HFF-Myc (cell line): ENCODE measurements around the gene PPIL6.

Source experiments
- DNase-seq: peaks from one replicate; pipeline ENCODE4 v3.0.0-alpha.2; 2011; ENCODE audit warnings: low read depth; ENCODE audit errors: extremely low read depth
- H3K4me3 ChIP-seq: replicated peaks from 2 replicates; pipeline ENCODE4 v1.5.1; 2011; ENCODE audit warnings: low read depth, mild to moderate bottlenecking, control low read depth, low read length
- TF ChIP-seq, protein P1 (sequence below): IDR thresholded peaks from 2 replicates; pipeline ENCODE4 v1.5.1; 2012; ENCODE audit warnings: mild to moderate bottlenecking, low read depth, low read length, control low read depth; ENCODE audit errors: missing control alignments

PPIL6 gene

GRCh38 chr6:109351231-109352130 is 88.9 kb downstream of the PPIL6 start:
- TF ChIP-seq, protein P1, sequence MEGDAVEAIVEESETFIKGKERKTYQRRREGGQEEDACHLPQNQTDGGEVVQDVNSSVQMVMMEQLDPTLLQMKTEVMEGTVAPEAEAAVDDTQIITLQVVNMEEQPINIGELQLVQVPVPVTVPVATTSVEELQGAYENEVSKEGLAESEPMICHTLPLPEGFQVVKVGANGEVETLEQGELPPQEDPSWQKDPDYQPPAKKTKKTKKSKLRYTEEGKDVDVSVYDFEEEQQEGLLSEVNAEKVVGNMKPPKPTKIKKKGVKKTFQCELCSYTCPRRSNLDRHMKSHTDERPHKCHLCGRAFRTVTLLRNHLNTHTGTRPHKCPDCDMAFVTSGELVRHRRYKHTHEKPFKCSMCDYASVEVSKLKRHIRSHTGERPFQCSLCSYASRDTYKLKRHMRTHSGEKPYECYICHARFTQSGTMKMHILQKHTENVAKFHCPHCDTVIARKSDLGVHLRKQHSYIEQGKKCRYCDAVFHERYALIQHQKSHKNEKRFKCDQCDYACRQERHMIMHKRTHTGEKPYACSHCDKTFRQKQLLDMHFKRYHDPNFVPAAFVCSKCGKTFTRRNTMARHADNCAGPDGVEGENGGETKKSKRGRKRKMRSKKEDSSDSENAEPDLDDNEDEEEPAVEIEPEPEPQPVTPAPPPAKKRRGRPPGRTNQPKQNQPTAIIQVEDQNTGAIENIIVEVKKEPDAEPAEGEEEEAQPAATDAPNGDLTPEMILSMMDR = no peak
- H3K4me3 ChIP-seq = no peak overlapping the region
- no peak for DNase-seq

GRCh38 chr6:109349419-109349987 is 90.9 kb downstream of the PPIL6 start:
- no peak overlapping the region for H3K4me3 ChIP-seq
- peak; percentile 31 for DNase-seq
- TF ChIP-seq, protein P1 = no peak

- TF ChIP-seq, protein P1 = no peak
- DNase-seq = no peak
- no peak overlapping the region for H3K4me3 ChIP-seq
Observed at GRCh38 chr6:109348226-109348625, 92.2 kb downstream of the PPIL6 start.

GRCh38 chr6:109347779-109348178 is 92.6 kb downstream of the PPIL6 start:
- TF ChIP-seq, protein P1 = no peak
- no peak for DNase-seq
- no peak overlapping the region for H3K4me3 ChIP-seq

GRCh38 chr6:109345986-109346385 is 94.4 kb downstream of the PPIL6 start:
- no peak for DNase-seq
- H3K4me3 ChIP-seq = no peak overlapping the region
- TF ChIP-seq, protein P1 = no peak

- DNase-seq = no peak
- TF ChIP-seq, protein P1 = no peak
- no peak overlapping the region for H3K4me3 ChIP-seq
Observed at GRCh38 chr6:109344226-109344625, 96.2 kb downstream of the PPIL6 start.
